HPDE6-E6E7 (cell line): ENCODE results near the gene C2orf76.
"Not testable (repeated sequence)": the region's sequence is repeated elsewhere in the genome, so short reads cannot be mapped to it uniquely, and the experiment has no call there.

Experiments
- DNase-seq: peaks from one replicate; pipeline ENCODE4 v3.0.0; 2011; ENCODE audit warnings: missing footprints; ENCODE audit errors: extremely low spot score

Gene C2orf76

DNA sequence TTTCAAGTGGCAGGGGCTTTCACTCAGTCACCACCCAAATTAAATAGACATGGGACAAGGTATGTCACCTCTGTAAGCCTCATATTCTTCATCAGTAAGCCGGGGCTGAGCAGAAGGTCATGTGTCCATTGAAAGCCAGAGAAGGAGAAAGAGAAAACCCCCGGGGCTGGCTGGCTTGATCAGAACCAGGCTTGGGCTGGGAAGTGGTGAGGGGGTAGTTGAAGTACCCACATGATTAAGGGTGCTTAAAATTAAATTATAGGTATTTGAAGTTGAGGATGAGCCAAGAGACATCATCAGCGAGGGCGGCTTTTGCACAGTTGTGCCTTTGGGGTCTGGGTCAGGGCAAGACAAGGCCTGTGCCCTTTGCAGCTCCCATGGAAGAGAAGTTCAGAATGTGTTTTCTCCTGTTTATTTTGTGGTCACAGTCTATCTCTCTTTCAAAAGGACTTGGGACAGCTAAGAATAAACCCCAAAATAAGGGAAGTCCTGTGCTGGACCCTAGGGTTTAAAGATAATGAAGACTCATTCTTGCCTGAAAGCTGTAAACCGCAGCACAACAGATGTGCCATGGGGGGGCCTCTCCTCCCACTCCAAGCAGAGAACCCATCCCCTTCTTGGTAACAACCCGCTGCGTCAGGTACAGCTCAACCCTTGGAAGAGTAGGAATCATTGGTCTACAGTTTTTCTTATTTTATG lies 10.8 kb upstream of the C2orf76 start:
- no peak for DNase-seq

DNA sequence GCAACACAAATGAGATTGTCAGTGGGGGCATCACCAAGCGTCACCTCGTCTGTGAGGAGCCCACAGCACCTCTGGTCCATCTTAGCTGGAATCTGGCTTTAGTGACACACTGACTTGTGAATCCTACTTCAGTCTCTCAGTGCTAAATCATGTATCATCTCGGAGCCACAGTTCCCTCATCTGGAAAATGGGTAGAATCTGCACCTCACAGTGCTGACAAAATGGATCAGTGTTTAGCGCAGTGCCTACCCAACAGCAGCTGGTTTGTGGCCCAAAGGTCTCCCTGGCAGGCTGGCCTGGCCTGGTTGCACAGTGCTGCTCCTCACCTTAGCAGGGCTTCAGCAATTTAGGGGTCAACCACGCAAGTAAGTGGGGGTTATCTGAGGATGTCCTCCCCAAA lies 10.2 kb upstream of the C2orf76 start:
- DNase-seq: no peak

DNA sequence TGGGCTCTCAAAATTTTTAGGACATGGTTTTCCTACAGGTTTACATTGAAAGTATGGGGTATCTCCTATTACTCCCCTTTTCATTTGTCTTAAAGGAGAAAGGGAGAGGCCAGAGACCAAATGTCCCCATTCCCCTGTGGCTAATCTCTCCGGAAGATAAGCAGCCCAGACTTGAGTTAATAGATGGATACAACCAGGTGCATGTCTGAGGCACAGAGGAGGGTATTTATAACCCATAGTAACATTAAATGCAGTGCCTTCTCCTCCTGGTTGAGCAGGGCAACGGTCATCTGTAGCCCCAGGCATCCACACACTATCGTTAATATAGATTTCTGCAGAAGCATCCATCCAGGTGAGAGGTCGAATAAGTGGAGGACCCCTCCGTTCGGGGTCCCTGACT lies 9.8 kb upstream of the C2orf76 start:
- not testable (repeated sequence) for DNase-seq

DNA sequence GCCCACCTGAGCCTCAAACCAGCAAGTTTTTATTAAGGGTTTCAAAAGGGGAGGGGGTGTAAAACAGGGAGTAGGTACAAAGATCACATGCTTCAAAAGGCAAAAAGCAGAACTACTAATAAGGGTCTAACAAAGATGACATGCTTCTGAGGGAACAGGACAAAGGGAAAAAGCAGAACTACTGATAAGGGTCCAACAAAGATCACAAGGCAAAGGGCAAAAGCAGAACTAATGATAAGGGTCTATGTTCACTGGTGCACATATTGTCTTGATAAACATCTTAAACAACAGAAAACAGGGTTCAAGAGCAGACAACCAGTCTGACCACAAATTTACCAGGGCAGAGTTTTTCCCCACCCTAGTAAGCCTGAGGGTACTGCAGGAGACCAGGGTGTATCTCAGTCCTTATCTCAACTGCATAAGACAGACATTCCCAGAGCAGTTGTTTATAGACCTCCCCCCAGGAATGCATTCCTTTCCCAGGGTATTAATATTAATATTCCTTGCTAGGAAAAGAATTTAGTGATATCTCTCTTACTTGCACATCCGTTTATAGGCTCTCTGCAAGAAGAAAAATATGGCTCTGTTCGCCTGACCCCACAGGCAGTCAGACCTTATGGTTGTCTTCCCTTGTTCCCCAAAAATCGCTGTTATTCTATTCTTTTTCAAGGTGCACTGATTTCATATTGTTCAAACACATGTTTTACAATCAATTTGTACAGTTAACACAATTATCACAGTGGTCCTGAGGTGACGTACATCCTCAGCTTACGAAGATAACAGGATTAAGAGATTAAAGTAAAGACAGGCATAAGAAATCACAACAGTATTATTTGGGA lies 7.5 kb upstream of the C2orf76 start:
- DNase-seq: not testable (repeated sequence)

DNA sequence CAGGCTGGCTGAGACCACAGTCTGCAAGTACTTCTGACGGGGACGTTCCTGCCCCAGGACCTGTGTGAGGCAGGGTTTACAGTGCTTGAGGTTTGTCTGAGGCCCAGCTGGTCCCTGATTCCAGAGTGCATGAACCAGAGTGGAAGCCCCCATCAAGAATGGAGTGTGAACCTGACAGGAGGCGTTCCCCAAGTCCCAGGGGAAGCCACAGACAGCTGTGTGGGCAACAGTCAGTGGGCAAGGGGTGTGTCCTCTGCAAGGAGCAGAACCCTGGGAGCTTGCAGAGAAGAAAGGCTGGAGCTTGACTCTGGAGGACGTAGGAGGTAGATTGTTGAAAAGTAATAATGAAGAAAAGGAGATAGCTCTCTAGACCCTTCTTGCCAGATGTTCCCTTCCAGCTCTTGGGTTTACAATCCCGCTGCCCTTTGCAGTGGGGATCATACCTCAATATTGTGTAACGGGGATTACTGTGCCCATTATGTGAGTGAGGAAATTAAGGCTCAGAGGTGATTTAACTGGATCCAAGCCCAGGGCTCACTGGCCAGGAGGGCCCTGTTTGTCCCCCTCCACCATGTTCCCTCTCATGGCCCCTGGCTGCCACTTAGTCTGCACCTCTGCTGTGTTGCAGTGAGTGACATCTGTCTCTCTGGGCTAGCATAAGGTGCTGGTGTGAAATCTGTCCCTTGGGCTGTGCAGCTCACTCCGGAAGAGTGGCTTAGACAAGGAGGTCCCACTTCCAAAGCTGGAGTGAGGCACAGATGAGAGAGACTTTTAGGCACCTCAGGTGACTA lies 6.3 kb upstream of the C2orf76 start:
- no peak for DNase-seq

DNA sequence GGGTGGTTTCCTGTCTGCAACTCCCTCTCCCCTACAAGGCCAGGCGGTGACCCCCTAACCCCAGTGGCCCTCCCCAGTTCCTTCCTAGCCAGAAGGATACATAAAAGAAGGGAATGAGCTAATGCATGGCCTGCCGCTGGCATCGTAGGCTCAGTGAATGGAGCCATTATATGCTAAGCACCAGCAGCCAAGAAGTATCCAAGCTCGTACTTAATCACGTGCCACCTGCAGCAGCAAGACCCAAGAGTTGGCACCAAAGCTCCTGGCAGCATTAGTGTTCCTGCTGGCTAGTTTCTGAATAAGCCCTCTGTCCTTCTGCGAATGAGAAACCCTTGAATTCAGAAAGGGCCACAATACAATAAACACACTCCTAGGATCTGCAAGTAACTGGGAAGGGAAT lies 4.5 kb upstream of the C2orf76 start:
- no peak for DNase-seq

DNA sequence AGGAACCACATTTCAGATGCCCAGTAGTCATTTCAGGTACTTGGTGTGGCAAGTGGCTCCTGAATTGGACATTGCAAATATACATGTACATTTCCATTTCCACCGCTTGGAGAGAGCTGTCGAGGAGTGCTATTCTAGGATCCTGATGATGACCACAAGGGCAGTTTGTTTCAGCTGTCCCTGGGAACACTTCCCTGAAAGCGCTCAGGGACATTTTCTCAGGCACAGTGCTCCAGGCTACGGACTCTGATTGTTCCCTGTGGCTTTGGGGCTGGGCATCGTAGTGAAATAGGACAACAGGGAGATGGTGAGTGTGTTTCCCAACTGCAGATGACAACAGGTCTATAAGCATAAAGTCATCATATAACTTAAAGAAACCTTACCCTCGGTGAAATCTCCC lies 3.2 kb upstream of the C2orf76 start:
- no peak for DNase-seq

DNA sequence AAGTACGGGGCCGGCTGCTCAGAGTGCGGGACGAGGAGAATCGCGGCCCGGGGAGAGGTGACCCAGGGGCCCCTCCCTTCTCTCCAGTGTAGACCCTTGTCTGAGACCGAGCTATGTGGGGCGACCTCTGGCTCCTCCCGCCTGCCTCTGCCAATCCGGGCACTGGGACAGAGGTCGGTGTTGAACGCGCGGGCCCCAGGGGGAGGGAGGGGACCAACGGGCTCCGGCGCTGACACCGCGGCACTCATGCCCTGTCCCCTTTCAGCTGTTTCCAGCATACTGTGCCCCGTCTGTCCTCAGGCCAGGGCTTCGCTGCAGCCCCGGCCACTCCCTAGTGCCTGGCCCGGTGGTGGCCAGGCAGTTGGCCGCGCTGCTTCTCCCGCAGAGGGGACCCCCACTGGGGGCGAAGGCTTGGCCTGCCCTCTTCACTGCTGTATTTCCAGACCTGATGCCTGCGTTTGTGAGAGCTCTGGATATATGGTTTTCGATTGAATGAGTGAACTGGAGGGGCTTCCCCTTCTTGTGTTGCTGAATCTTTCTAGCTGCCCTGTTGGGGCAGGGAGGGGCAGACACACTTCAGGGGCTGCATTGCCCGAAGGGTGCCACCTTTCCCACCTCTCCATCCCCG lies 952 bp upstream of the C2orf76 start:
- DNase-seq: no peak

DNA sequence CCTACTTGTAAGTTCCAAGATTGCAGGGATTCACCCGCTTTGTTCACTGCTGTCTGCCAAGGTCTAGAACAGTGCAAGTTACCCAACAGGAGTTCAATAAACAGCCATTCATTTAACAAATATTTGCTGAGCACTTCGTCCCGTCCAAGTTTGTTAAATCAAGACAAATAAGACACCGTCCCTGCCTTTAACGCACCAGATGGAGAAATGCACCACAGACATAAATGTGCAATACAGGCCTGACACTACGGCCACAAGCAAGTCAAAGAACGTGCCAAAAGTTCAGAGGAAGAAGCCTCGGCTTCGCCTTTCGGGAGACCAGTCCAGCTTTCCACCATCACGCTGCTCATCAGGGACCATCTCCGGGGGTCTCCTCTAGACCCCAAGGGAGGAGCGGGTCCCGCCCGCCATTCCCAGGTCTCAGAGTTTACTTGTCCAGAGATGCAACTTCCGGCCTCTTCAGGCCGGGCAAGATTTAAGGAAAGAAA lies 429 bp downstream of the C2orf76 start:
- DNase-seq: no peak

DNA sequence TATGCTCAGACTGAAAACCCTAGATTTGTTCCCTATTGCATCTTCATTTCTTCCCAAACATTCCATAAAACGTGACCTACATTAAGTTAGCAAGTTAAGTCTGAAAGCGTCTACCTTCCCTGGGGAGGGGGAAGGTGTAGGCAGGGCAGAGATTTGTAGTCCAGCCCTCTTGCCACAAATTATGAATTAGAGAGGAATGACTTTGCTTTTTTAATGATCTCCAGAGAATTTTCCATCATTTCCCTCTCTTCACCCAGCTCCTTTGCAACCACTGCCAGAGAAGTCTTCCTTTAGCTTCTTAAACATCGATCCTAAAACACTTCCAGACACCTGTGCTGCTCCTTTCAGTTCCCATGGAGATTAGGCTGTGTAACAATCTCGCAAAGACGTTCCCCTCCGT lies 1.2 kb downstream of the C2orf76 start:
- no peak for DNase-seq

DNA sequence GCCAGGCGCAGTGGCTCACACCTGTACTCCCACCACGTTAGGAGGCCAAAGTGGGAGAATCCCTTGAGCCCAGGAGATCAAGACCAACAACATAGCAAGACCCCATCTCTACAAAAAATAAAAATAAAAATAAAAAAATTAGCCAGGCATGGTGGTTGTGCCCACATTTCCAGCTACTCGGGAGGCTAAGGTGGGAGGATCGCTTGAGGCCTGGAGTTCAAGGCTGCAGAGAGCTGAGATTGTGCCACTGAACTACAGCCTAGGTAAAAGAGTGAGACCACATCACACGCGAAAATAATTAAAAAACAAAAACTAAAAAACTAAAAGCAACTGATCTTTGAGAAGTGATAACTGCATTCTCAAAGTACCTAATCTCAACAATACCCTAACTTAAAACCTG lies 1.8 kb downstream of the C2orf76 start:
- no peak for DNase-seq

DNA sequence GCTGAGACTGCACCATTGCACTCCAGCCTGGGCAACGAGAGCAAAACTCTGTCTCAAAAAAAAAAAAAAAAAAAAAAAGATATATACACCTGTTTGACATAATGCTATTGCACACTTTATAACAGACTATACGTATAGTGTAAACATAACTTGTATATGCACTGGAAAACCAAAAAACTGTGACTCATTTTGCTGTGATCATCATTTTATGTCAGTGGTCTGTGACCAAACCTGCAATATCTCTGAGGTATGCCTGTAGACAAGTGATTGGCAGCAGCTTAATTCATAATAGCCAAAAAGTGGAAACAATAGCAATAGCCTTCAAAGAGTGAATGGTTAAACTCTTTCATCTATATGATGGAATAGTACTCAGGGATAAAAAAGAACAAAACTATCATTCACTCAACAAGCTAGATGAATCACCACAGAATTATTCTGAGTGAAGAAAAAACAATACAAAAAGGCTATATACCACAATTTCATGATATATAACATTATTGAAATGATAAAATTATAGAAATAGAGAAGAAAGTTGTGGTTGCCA lies 6.1 kb downstream of the C2orf76 start:
- no peak for DNase-seq

DNA sequence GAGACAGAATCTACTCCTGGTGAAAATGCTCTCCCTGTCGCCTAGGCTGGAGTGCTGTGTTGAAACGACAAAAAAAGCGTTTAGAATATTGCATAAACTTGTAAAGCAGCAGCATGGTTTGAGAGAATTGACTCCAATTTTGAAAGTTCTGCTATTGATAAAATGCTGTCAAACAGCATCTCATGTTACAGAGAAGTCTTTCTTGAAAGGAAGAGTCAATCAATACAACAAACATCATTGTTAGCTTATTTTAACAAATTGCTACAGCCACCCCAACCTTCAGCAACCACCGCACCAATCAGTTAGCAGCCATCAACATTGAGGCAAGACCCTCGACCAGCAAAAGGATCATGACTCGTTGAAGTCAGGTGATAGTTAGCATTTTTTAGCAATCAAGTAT lies 6.9 kb downstream of the C2orf76 start:
- no peak for DNase-seq

DNA sequence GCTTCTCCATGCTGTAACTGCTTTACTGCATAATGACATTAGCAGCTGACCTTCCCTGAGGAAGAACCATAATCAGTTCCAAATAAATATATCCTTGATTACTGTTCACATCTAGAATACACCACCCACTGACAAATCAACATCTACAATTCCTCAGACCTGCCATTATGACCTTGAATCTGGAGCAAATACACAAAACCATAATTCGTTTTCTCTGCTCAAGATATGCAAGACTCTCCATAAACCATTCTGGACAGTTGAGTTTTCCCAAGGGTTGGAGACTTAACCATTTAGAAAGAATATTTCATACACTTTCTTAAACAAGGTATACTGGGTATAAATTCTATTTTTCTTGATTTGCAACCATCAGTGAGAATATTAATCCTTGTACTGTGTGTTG lies 11.8 kb downstream of the C2orf76 start:
- DNase-seq: no peak

DNA sequence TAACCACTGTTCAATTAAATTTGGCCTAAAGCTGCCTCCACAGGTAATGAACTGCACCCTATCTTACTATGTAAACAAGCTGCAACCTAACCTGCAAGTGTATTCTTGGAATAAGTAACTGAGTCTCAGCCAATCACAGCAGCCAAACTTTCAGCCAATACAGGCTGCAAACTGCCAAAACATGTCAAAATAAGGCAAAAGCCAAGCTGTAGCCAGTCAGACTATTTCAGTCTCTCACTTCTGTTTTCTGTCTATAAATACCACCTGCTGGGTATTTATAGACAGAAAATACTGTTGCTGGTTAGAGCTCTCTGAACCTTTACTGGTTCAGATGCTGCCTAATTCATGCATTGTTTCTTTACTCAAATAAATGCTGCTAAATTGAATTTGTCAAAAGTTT lies 14.3 kb downstream of the C2orf76 start:
- no peak for DNase-seq

DNA sequence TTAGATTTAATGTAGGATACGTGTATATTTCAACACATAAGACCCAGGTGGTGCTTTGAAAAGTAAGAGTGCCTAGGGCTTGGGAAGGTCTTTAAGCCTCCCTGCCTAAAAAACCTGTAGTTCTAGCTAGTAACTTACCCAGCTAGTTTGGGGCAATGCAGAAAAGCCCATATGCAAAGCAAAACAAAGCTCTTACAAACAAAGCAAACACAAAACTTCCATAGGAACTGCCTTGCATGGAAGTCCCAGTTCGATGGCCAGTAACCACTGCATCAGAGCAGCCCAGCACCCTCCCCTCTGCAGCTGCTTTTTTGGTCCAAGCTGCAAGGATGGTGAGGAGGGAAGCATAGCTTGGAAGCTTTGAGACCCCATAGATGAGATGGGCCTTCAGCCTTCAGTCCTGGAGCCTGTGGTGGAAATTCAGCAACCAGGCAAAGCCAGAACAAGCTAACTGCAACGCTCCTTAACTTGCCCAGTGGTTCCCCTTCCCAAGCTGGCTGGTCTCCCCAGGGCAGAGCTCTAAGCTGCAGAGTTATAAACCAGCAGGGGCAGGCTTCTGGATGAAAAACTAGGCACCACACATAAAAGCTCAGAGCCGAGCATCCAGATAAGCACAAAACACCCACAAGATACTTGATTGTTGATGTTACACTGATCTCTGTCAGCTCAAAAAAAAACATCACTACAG lies 16.2 kb downstream of the C2orf76 start:
- no peak for DNase-seq

DNA sequence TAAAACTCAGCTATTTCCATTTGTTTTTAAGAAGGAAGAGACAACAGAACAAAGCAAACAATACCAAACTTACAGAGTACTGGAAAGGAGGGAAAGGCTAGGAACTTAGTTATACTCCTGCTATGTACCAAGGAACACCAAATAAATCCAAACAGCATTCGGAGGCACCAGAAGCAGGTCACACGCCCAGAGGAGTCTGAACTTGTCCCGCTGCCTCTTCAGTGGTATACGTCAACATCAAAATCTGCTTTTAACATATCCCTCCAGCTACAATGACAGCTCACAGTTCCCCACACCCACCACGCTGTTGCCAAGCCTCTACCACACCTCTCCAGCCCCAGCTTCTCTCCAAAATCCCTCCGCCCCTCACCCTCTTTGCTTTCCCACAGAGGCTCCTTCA lies 17.3 kb downstream of the C2orf76 start:
- no peak for DNase-seq

DNA sequence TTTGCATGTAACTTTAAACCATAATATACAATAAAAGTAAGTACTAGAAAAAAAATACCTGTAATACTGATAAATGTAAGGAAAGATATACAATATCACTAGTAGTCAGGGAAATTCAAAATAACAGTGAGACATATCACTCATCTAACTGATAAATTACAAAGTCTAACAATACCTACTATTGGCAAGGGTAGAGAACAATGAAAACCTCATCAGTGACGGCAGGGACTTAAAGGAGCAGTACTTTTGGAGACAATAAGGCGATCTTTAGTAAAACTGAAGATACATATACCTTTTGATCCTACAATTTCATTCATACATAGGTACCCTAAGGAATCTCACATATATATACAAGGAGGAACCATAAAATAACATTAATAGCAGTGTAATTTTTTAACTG lies 24.9 kb downstream of the C2orf76 start:
- no peak for DNase-seq

DNA sequence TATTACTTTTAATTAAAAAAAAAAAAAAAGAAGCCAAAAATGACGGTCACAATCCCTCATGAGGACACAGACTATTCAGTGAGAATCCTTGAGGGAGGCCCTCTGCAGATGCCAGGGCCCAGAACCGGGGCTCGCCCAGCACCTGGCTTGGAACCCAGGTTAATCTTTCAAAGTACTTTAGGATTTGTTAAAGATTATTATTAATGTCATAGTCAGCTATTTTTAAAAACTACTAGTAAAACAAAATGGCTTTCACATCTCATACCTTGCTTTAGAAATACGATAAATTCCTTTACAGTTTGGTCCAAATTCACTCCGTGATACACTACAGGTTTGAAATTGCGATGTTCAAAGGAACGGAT lies 27.1 kb downstream of the C2orf76 start:
- no peak for DNase-seq

DNA sequence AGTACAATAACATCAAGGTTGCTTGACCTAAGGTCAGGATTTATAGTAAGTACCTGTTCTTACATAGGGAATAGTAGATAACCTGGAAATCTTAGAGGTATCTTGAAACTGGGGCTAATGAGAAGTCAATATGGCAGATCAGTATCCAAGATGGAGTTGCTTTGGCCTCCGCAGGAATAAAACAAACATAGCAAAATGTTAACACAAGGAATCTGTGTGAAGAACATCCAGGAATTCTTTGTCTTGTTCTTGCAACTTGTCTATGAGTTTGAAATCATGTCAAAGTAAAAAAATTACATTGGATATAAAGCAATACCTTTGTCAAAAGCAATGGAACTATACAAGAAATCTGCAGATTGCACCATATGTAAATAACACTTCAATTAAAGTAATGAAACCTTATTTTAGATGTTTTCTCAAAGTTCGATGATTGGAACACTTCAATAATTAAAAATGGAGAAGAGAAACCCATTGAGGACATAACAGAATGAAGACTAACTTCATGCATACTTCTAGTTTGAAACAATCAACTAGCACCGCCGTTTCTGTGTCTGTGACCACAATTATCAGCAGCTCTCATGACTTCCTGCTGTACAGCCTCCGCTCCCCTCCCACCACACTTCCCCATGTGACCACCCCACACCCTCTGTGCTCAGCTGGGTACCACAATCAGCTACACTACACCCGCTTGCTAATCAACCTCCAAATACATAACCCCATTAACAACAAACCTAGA lies 27.6 kb downstream of the C2orf76 start:
- no peak for DNase-seq
